ENCODE measurements around the gene LGSN. TPM values are rescaled to one million over a fixed set of nuclear protein-coding genes. Genes with fewer than 3 reads are reported as not detected.

Gene LGSN
- total and polyA plus RNA-seq, 8 donors: 0.04 to 0.52 (median 0.19) TPM; not detected in 3

DNA sequence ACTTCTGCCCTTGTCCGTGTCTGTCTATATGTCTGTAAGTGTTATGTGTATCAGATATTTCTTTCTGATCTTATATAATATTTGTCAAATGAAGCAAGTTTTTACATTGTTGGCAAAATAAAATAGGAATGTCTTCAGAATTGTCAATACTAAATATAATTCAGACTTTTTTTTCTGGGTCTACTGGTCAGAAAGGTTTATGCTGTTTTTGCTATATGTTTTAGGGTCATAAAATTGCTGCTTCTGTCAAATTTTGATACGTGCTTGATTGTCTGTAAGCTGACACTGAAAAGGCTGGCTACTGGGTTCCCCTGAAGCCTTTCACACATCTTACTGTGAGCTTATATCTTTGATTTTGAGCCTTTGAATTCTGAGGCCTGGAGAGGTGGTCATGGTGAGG is 20.1 kb downstream of the LGSN start:
- Histone ChIP-seq H3K4me1 (no peaks in the 10 kb centered on the region), H3K27ac (no peak overlapping the region), H3K27me3 (no peaks in the 10 kb centered on the region), H3K9me3 (no peaks in the 10 kb centered on the region), H3K36me3 (no peaks in the 10 kb centered on the region), H3K4me3 (no peak overlapping the region)
- ATAC-seq: no peak
- WGBS, 2 donors: 81 to 92% methylated on average over 2 of the region's 2 CpGs
- no peak for DNase-seq
- TF ChIP-seq, protein P1, sequence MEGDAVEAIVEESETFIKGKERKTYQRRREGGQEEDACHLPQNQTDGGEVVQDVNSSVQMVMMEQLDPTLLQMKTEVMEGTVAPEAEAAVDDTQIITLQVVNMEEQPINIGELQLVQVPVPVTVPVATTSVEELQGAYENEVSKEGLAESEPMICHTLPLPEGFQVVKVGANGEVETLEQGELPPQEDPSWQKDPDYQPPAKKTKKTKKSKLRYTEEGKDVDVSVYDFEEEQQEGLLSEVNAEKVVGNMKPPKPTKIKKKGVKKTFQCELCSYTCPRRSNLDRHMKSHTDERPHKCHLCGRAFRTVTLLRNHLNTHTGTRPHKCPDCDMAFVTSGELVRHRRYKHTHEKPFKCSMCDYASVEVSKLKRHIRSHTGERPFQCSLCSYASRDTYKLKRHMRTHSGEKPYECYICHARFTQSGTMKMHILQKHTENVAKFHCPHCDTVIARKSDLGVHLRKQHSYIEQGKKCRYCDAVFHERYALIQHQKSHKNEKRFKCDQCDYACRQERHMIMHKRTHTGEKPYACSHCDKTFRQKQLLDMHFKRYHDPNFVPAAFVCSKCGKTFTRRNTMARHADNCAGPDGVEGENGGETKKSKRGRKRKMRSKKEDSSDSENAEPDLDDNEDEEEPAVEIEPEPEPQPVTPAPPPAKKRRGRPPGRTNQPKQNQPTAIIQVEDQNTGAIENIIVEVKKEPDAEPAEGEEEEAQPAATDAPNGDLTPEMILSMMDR (IDR thresholded peaks at IDR 0.05): no peak
- no peak for FAIRE-seq
- intact Hi-C loops (cut with DNase I): no loop called here

DNA sequence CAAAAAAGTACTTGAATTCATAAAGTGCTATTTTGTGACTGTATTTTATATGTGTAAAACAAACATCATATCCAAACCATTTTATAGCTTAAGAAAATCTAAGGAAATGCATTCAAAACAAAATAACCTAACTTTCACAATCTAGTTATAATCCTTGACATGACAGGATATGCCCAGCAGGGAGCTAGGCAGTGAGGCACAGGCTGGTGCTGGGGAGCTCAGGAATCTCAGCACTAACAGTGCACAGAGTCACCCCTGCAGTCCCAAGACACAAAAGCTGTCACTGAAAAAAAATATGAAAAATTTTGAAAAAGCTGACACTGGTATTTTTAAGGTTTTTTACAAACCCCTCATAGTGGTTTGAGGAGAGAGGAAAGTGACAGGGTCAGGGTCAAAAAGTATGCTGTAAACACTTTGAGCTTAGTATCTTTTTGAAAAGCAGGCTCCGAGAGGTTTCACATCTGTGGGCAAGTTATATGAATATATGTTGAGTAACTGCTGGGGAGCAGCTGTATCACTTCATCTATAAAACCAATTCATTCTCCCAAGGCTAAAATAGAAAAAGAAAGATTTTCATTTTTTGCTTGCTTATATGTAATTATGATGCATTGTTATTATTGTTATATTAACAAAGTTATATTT is 24.1 kb downstream of the LGSN start:
- 67% methylated on average over 1 of the region's 1 CpG for WGBS, 2 donors
- no peaks in the 10 kb centered on the region for H3K4me1 ChIP-seq

DNA sequence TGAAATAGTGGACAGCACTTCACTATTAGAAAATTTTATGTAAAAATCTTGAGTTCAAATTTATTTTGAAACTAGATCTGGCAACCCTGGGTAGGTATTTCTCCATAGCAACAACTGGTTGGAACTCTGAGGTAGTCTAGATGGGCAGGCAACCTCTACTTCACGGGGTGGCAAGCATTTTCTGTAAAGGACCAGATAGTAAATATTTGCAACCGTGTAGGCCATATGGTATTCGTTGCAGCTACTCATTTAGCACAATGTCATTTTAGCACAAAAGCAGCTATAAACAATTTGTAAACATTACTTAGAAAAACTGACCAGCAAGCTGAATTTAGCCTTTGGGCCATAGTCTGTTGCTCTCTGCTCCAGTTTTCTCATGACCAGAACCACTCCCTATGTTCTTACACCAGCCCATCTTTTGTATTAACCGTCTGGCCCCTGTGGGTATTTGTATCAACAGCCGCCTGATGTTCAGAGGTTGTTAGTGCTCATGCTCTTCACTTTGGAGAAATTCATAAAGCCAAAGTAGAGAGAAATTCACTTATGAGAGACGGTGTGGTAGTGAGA is 29.2 kb downstream of the LGSN start:
- intact Hi-C loops (cut with DNase I): no loop called here
- WGBS, 2 donors: 83 to 84% methylated on average over 6 of the region's 6 CpGs
- Histone ChIP-seq H3K36me3 (no peaks in the 10 kb centered on the region), H3K27ac (no peak overlapping the region), H3K9me3 (no peaks in the 10 kb centered on the region), H3K4me1 (no peaks in the 10 kb centered on the region), H3K4me3 (no peak overlapping the region), H3K27me3 (no peaks in the 10 kb centered on the region)
- no peak for FAIRE-seq
- TF ChIP-seq, protein P1 (IDR thresholded peaks at IDR 0.05): no peak
- DNase-seq: no peak
- no peak for ATAC-seq

More for the DNA sequence above, 24.1 kb downstream of the LGSN start:
- DNase-seq: no peak
- Histone ChIP-seq H3K27me3 (no peaks in the 10 kb centered on the region), H3K36me3 (no peaks in the 10 kb centered on the region), H3K9me3 (no peaks in the 10 kb centered on the region), H3K4me3 (no peak overlapping the region), H3K27ac (no peak overlapping the region)
- no peak for FAIRE-seq
- intact Hi-C loops (cut with DNase I): no loop called here
- no peak for ATAC-seq
- TF ChIP-seq, protein P1 (IDR thresholded peaks at IDR 0.05): no peak

DNA sequence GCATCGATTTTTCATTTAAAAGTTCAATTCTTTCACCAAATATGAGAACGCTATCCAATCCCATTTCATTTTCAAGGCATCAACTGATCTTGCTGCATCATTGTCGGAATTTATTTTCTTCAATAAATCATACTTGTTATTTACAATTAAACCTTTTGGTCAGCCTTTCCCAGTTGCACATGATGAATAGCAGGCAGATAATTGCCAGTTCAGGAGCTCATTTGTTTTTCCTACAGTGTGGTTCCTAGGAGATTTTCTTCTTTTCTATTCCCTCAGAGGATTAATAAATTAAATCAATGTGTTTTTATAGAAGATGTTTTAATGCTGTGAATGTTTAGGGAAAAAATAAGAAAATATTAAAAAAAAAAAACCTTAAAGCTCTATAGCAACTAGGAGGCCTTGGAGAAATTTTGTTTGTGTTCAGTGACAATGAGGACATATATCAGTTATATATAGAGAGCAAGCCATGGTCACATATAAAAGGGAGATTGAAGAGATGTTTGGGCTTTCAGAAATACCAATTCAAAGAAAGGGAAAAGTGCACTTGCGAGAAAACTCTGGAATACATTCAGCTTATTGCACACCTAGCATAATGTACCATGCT is 30.4 kb downstream of the LGSN start:
- ATAC-seq (no peak), FAIRE-seq (no peak), DNase-seq (no peak)
- intact Hi-C loops (cut with DNase I): no loop called here
- Histone ChIP-seq H3K36me3 (no peaks in the 10 kb centered on the region), H3K9me3 (no peaks in the 10 kb centered on the region), H3K4me1 (no peaks in the 10 kb centered on the region), H3K4me3 (no peak overlapping the region), H3K27me3 (no peaks in the 10 kb centered on the region), H3K27ac (no peak overlapping the region)
- WGBS, 2 donors: 86 to 92% methylated on average over 4 of the region's 4 CpGs
- TF ChIP-seq, protein P1 (IDR thresholded peaks at IDR 0.05): no peak

DNA sequence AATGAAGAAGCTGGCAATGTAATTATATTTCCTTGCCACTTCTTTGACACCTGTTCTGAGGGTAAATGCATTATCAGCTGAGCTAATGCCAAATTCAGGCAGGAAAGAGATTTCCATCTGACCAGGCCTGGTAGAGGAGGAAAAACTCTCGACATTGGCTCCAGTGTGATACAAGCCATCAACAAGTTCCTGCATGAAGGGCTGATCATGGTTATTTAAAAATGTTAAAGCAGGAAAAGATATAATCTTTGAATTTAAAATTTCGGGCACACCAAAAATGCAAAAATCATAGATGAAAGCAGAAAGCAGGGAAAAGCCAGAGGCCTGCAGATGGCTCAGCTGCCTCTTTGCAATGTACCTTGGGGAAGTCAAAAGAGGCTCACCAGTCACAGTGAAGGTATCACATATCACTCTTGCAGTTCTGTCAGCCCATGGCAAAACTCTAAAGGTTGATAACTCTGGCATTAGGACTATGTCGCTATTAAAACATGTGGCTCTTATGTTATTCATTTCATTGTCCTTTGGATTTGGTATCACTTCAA is 39.1 kb downstream of the LGSN start:
- no peak for FAIRE-seq
- TF ChIP-seq, protein P1 (IDR thresholded peaks at IDR 0.05): no peak
- Histone ChIP-seq H3K4me3 (no peak overlapping the region), H3K36me3 (no peaks in the 10 kb centered on the region), H3K9me3 (no peaks in the 10 kb centered on the region), H3K4me1 (no peaks in the 10 kb centered on the region), H3K27ac (no peak overlapping the region), H3K27me3 (no peaks in the 10 kb centered on the region)
- DNase-seq: no peak
- ATAC-seq: no peak
- intact Hi-C loops (cut with DNase I): no loop called here
- WGBS, 2 donors: 52% methylated on average over 3 of the region's 3 CpGs

Data from pancreas (tissue), 10 donors.